ENCODE results near the gene ZMAT3. TPM values are rescaled to one million over a fixed set of nuclear protein-coding genes. Genes with fewer than 3 reads are reported as not detected.
"Not testable (repeated sequence)": the region's sequence is repeated elsewhere in the genome, so short reads cannot be mapped to it uniquely, and the experiment has no call there.

Gene ZMAT3
- total RNA-seq, 1 experiment from 2014 or later, result 2.4 TPM

- Histone ChIP-seq H3K9me3 (peaks cover 13% of the 10 kb centered on the region), H3K27me3 (no peaks in the 10 kb centered on the region), H3K4me3 (no peak overlapping the region), H3K36me3 (no peaks in the 10 kb centered on the region; the same call in 1 of the 2 replicates)
- DNase-seq, result no peak
These were observed 33.3 kb downstream of the ZMAT3 start for GRCh38 chr3:179038216-179038898.

GRCh38 chr3:179037351-179037750, 34.3 kb downstream of the ZMAT3 start:
- peak; percentile 100 for DNase-seq
- no peaks in the 10 kb centered on the region; the same call in 1 of the 2 replicates for H3K36me3 ChIP-seq
- no peaks in the 10 kb centered on the region for H3K27me3 ChIP-seq
- H3K4me3 ChIP-seq, result 0 out of 2 replicates have a peak overlapping the region, but pooled peaks have one; percentile 1
- H3K9me3 ChIP-seq, result peaks cover 11% of the 10 kb centered on the region

DNA sequence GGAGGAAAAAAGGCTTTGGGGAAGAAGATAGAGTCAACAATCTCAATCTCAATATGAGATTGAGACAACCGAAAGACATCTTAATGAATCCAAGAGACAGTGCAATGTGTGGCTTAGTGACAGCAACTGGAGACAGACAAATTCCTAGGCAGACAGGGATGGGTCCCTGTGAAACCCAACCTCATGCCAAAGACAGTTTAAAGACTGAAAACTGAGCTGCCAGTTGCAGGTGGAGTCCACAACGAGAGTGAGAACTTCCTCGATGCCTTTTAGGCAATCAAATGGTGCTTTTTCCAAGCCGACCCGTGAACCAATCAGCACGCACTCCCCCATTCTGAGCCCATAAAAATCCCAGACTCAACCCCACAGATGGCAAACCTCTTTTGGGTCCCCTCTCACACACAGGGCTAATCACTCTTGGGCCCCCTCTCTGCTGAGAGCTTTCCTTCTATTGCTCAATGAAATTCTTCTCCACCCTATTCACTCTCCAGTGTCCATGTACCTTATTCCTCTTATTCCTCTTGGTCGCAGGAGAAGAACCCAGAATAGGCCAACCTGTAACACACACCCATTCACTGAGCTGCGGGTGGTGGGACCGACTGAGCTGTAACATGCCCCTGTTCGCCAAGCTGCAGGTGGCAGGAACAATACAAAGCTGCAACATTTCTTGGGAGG, 34.8 kb downstream of the ZMAT3 start:
- Histone ChIP-seq H3K27me3 (no peaks in the 10 kb centered on the region), H3K36me3 (no peaks in the 10 kb centered on the region; the same call in 1 of the 2 replicates), H3K9me3 (peaks cover 11% of the 10 kb centered on the region), H3K4me3 (no peak overlapping the region)
- DNase-seq, result no peak

GRCh38 chr3:179036226-179036625, 35.4 kb downstream of the ZMAT3 start:
- Histone ChIP-seq H3K36me3 (no peaks in the 10 kb centered on the region; the same call in 1 of the 2 replicates), H3K9me3 (peaks cover 9% of the 10 kb centered on the region), H3K4me3 (no peak overlapping the region), H3K27me3 (no peaks in the 10 kb centered on the region)
- DNase-seq, result no peak

GRCh38 chr3:179035232-179035631, 36.4 kb downstream of the ZMAT3 start:
- Histone ChIP-seq H3K9me3 (peaks cover 7% of the 10 kb centered on the region), H3K27me3 (no peaks in the 10 kb centered on the region), H3K4me3 (no peak overlapping the region), H3K36me3 (no peaks in the 10 kb centered on the region; the same call in 1 of the 2 replicates)
- DNase-seq, result no peak

DNA sequence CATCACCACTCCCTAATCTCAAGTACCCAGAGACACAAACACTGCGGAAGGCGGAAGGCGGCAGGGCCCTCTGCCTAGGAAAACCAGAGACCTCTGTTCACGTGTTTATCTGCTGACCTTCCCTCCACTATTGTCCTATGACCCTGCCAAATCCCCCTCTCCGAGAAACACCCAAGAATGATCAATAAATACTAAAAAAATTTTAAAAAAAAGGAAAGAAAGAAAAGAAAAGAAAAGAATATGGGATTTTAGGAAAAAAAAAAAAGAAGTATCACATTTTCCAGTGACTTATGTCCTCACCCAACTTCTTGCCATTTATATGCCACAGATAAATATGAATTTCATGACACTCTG, 38.3 kb downstream of the ZMAT3 start:
- not testable (repeated sequence) for H3K36me3 ChIP-seq, H3K27me3 ChIP-seq, H3K9me3 ChIP-seq, DNase-seq, H3K4me3 ChIP-seq

- not testable (repeated sequence) for H3K9me3 ChIP-seq, H3K36me3 ChIP-seq, H3K4me3 ChIP-seq, H3K27me3 ChIP-seq, DNase-seq
These were observed 38.9 kb downstream of the ZMAT3 start for GRCh38 chr3:179032454-179033303.

GRCh38 chr3:179029096-179029495, 42.5 kb downstream of the ZMAT3 start:
- DNase-seq, result no peak
- H3K27me3 ChIP-seq, result no peaks in the 10 kb centered on the region
- no peaks in the 10 kb centered on the region for H3K9me3 ChIP-seq
- no peak overlapping the region for H3K4me3 ChIP-seq
- H3K36me3 ChIP-seq, result no peaks in the 10 kb centered on the region

DNA sequence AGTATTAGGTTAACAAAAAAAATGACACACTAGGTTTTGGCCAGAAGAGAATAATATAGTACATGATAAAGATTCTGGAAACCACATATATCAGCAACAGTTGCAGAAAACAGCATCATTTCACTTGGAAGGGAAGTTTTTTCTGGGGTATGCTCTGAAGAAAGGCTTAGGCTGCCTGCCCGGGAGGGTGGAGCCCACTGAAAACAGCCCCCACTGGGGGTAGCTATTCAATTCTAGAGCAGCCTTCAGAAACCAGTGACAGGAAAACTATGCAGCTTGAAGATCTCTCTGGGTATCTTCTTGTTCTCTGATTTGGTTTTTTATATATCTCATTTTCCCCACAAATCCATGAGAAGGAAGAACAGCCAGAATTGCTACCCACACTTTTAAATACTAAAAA, 43.2 kb downstream of the ZMAT3 start:
- no peaks in the 10 kb centered on the region for H3K36me3 ChIP-seq
- H3K4me3 ChIP-seq, result no peak overlapping the region
- no peaks in the 10 kb centered on the region for H3K9me3 ChIP-seq
- DNase-seq, result no peak
- H3K27me3 ChIP-seq, result no peaks in the 10 kb centered on the region

GRCh38 chr3:179027326-179027900, 44.2 kb downstream of the ZMAT3 start:
- no peaks in the 10 kb centered on the region for H3K9me3 ChIP-seq
- no peaks in the 10 kb centered on the region for H3K36me3 ChIP-seq
- no peaks in the 10 kb centered on the region for H3K27me3 ChIP-seq
- H3K4me3 ChIP-seq, result no peak overlapping the region
- no peak for DNase-seq

DNA sequence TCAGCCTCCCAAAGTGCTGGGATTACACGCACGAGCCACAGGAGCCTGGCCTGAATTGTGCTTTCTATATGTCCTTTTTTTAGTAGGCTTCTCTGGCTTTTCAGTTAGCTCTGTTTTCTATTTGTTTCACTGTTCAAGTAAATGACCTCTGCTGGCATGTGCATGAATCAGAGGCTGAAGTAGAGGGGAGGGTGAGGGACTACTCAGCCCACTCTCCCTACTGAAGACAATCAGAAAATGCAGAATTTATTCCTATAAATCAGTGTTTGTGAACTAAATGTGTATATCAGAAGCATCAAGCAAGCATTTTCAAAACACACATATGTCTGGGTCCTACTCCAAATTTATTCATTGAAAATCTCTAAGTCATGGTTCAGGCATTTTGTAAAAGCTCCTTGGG, 45.0 kb downstream of the ZMAT3 start:
- Histone ChIP-seq H3K36me3 (no peaks in the 10 kb centered on the region), H3K4me3 (no peak overlapping the region), H3K9me3 (no peaks in the 10 kb centered on the region), H3K27me3 (no peaks in the 10 kb centered on the region)
- no peak for DNase-seq

GRCh38 chr3:179021119-179021903, 50.3 kb downstream of the ZMAT3 start:
- H3K4me3 ChIP-seq, result no peak overlapping the region
- no peak for DNase-seq
- no peaks in the 10 kb centered on the region; the same call in 1 of the 2 replicates for H3K36me3 ChIP-seq
- no peaks in the 10 kb centered on the region for H3K9me3 ChIP-seq
- H3K27me3 ChIP-seq, result no peaks in the 10 kb centered on the region

GRCh38 chr3:179020112-179020511, 51.5 kb downstream of the ZMAT3 start:
- no peak for DNase-seq
- no peaks in the 10 kb centered on the region for H3K9me3 ChIP-seq
- no peaks in the 10 kb centered on the region; the same call in 1 of the 2 replicates for H3K36me3 ChIP-seq
- no peak overlapping the region for H3K4me3 ChIP-seq
- H3K27me3 ChIP-seq, result no peaks in the 10 kb centered on the region

- no peak for DNase-seq
- Histone ChIP-seq H3K27me3 (no peaks in the 10 kb centered on the region), H3K36me3 (no peaks in the 10 kb centered on the region; the same call in 1 of the 2 replicates), H3K4me3 (no peak overlapping the region), H3K9me3 (no peaks in the 10 kb centered on the region)
These were observed 52.8 kb downstream of the ZMAT3 start for GRCh38 chr3:179018808-179019207.

GRCh38 chr3:179016979-179017670, 54.5 kb downstream of the ZMAT3 start:
- no peaks in the 10 kb centered on the region for H3K27me3 ChIP-seq
- DNase-seq, result no peak
- no peak overlapping the region for H3K4me3 ChIP-seq
- H3K9me3 ChIP-seq, result no peaks in the 10 kb centered on the region
- H3K36me3 ChIP-seq, result no peaks in the 10 kb centered on the region; the same call in 1 of the 2 replicates
